HEK293 (cell line): ENCODE data around the gene MAPKAP1.

Source experiments
- HOXC10 ChIP-seq: sonication (generic); formaldehyde crosslinking; IDR thresholded peaks from 2 replicates; pipeline ENCODE4 v1.8.1; 2023; ENCODE audit warnings: mild to moderate bottlenecking, missing genetic modification reagents
- MYNN ChIP-seq: fragments of 450-650 bp; formaldehyde crosslinking; IDR thresholded peaks from 2 replicates; pipeline ENCODE4 v1.5.1; 2016; ENCODE audit warnings: missing biosample characterization, missing genetic modification characterization, borderline replicate concordance
- OVOL3 ChIP-seq: fragments of 450-650 bp; formaldehyde crosslinking; IDR thresholded peaks from 2 replicates; pipeline ENCODE4 v1.5.1; 2016; ENCODE audit warnings: missing biosample characterization, missing genetic modification characterization
- PRDM1 ChIP-seq: fragments of 450-650 bp; formaldehyde crosslinking; IDR thresholded peaks from 2 replicates; pipeline ENCODE4; 2016; ENCODE audit warnings: missing biosample characterization, missing genetic modification characterization
- YY1 ChIP-seq: fragments of 450-650 bp; formaldehyde crosslinking; IDR thresholded peaks from 2 replicates; pipeline ENCODE4 v1.5.1; 2018; ENCODE audit warnings: missing biosample characterization, missing genetic modification characterization
- ZNF324 ChIP-seq: fragments of 450-650 bp; formaldehyde crosslinking; IDR thresholded peaks from 2 replicates; pipeline ENCODE4 v1.5.1; 2016; ENCODE audit warnings: missing biosample characterization, missing genetic modification characterization
- ZNF792 ChIP-seq: fragments of 450-650 bp; formaldehyde crosslinking; IDR thresholded peaks from 2 replicates; pipeline ENCODE4 v1.5.1; 2016; ENCODE audit warnings: missing biosample characterization, missing genetic modification characterization
- TF ChIP-seq, protein P1 (sequence below): fragments of 450-650 bp; formaldehyde crosslinking; IDR thresholded peaks from 2 replicates; pipeline ENCODE4 v1.5.1; 2016; ENCODE audit warnings: missing biosample characterization, missing genetic modification characterization
- TF ChIP-seq, protein P2 (sequence below): fragments of 450-650 bp; formaldehyde crosslinking; IDR thresholded peaks from 2 replicates; pipeline ENCODE4 v1.5.1; 2016; ENCODE audit warnings: missing biosample characterization, missing genetic modification characterization

DNA sequence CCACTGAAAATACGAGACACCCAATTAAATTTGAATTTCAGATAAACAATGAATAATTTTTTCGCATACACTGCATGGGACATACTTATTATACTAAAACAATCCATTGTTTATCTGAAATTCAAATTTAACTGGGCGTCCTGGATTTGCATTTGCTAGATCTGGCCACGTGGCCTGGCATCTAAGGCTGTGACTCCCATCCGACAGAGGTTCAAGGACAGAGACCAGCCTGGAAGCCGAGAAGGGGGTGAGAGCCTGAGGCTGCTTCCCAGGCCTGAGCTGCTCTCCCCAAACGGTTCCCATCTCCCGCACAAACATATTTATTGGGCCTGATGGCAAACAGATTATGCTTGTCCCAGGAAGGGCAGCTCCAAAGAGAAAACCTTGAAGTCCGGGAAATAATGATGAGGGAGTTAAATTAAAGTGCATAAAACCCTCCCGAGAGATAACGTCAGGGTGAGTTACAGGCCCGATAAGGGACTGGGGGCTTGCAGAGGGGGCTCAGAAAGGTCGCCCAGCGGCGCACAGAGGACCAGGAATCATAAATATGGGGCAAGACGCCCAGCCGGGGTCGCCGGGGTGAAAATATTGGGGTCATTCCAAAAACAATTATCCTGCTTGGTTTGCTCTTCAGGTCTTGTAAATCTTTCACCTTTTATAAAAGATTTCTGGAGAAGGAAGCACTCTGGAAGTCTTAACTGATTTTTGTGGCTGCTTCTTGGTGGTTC is 281.7 kb downstream of the MAPKAP1 start:
- TF ChIP-seq MYNN (tag by site-specific recombination) (no peak), HOXC10 (CRISPR knock-in tag) (no peak), OVOL3 (no peak), ZNF324 (tag by site-specific recombination) (no peak), ZNF792 (tag by site-specific recombination) (no peak), YY1 (tag by site-specific recombination) (no peak), PRDM1 (tag by site-specific recombination) (no peak)
- TF ChIP-seq, protein P1, sequence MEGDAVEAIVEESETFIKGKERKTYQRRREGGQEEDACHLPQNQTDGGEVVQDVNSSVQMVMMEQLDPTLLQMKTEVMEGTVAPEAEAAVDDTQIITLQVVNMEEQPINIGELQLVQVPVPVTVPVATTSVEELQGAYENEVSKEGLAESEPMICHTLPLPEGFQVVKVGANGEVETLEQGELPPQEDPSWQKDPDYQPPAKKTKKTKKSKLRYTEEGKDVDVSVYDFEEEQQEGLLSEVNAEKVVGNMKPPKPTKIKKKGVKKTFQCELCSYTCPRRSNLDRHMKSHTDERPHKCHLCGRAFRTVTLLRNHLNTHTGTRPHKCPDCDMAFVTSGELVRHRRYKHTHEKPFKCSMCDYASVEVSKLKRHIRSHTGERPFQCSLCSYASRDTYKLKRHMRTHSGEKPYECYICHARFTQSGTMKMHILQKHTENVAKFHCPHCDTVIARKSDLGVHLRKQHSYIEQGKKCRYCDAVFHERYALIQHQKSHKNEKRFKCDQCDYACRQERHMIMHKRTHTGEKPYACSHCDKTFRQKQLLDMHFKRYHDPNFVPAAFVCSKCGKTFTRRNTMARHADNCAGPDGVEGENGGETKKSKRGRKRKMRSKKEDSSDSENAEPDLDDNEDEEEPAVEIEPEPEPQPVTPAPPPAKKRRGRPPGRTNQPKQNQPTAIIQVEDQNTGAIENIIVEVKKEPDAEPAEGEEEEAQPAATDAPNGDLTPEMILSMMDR (tag by site-specific recombination): no peak
- TF ChIP-seq, protein P2, sequence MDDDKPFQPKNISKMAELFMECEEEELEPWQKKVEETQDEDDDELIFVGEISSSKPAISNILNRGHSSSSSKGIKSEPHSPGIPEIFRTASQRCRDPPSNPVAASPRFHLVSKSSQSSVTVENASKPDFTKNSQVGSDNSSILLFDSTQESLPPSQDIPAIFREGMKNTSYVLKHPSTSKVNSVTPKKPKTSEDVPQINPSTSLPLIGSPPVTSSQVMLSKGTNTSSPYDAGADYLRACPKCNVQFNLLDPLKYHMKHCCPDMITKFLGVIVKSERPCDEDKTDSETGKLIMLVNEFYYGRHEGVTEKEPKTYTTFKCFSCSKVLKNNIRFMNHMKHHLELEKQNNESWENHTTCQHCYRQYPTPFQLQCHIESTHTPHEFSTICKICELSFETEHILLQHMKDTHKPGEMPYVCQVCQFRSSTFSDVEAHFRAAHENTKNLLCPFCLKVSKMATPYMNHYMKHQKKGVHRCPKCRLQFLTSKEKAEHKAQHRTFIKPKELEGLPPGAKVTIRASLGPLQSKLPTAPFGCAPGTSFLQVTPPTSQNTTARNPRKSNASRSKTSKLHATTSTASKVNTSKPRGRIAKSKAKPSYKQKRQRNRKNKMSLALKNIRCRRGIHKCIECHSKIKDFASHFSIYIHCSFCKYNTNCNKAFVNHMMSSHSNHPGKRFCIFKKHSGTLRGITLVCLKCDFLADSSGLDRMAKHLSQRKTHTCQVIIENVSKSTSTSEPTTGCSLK: no peak
